Astrocyte (in vitro differentiated cells and primary cell): ENCODE measurements around the gene PSME3. TPM values are rescaled to one million over a fixed set of nuclear protein-coding genes. Genes with fewer than 3 reads are reported as not detected.

Experiments used
- DNase-seq: peaks from one replicate; pipeline ENCODE4 v3.0.0-alpha.2; 2010; ENCODE audit warnings: low read depth
- FAIRE-seq: peaks from 2 replicates; lab custom pipeline; 2011; peaks lifted over from hg19 to GRCh38; lab: Jason Lieb, UNC
- H2AFZ ChIP-seq: 2 replicates; pipeline ENCODE4 v1.6.0; 2012; ENCODE audit warnings: low read depth, low read length, inconsistent platforms
- H3K27ac ChIP-seq: 2 replicates; pipeline ENCODE4 v1.5.1; 2011; ENCODE audit warnings: low read depth, low read length, inconsistent platforms
- H3K27me3 ChIP-seq: 2 replicates; pipeline ENCODE4 v1.6.0; 2011; ENCODE audit warnings: low read length, inconsistent platforms; ENCODE audit not compliant: insufficient read depth
- H3K36me3 ChIP-seq: 2 replicates; pipeline ENCODE4 v1.5.1; 2011; ENCODE audit warnings: low read length, inconsistent platforms; ENCODE audit not compliant: insufficient read depth
- H3K4me1 ChIP-seq: 2 replicates; pipeline ENCODE4 v1.5.1; 2011; ENCODE audit warnings: low read length, inconsistent platforms; ENCODE audit not compliant: insufficient read depth
- H3K4me2 ChIP-seq: 2 replicates; pipeline ENCODE4 v1.6.0; 2012; ENCODE audit warnings: low read length, inconsistent platforms
- H3K4me3 ChIP-seq: 2 replicates; pipeline ENCODE4 v1.5.1; 2011; ENCODE audit warnings: low read depth, mild to moderate bottlenecking, low read length, inconsistent platforms; ENCODE audit not compliant: insufficient read depth
- H3K79me2 ChIP-seq: 2 replicates; pipeline ENCODE4 v1.6.0; 2012; ENCODE audit warnings: mild to moderate bottlenecking, low read length, inconsistent platforms; ENCODE audit not compliant: insufficient read depth
- H3K9ac ChIP-seq: 2 replicates; pipeline ENCODE4 v1.6.0; 2012; ENCODE audit warnings: mild to moderate bottlenecking, low read length, inconsistent platforms
- H3K9me3 ChIP-seq: 2 replicates; pipeline ENCODE4 v1.5.1; 2012; ENCODE audit warnings: low read depth, mild to moderate bottlenecking, low read length, inconsistent platforms; ENCODE audit not compliant: insufficient read depth
- H4K20me1 ChIP-seq: 2 replicates; pipeline ENCODE4 v1.6.0; 2012; ENCODE audit warnings: low read length, inconsistent platforms; ENCODE audit not compliant: insufficient read depth
- H3K27ac Mint-ChIP-seq: one replicate; pipeline ENCODE4 v1.8.0; 2021; ENCODE audit warnings: mild to moderate bottlenecking, mixed read lengths; ENCODE audit not compliant: unreplicated experiment
- H3K27me3 Mint-ChIP-seq: one replicate; pipeline ENCODE4 v1.8.0; 2021; ENCODE audit warnings: low read depth, mixed read lengths; ENCODE audit not compliant: unreplicated experiment
- H3K36me3 Mint-ChIP-seq: one replicate; pipeline ENCODE4 v1.8.0; 2021; ENCODE audit warnings: low read depth, mixed read lengths; ENCODE audit not compliant: unreplicated experiment
- H3K4me1 Mint-ChIP-seq: one replicate; pipeline ENCODE4 v1.8.0; 2021; ENCODE audit warnings: low read depth, mixed read lengths; ENCODE audit not compliant: unreplicated experiment
- H3K4me3 Mint-ChIP-seq: one replicate; pipeline ENCODE4 v1.8.0; 2021; ENCODE audit warnings: mild to moderate bottlenecking, moderate library complexity, mixed read lengths; ENCODE audit not compliant: unreplicated experiment
- H3K9me3 Mint-ChIP-seq: one replicate; pipeline ENCODE4 v1.8.0; 2021; ENCODE audit warnings: mild to moderate bottlenecking, mixed read lengths; ENCODE audit not compliant: unreplicated experiment
- EZH2 ChIP-seq: IDR thresholded peaks from 2 replicates; pipeline ENCODE4 v1.6.1; 2012; ENCODE audit warnings: mild to moderate bottlenecking, low read length, inconsistent platforms; ENCODE audit not compliant: insufficient read depth
- total RNA-seq: library from RNA; stranded (reverse); gene quantifications from 2 replicates; pipeline ENCODE4 v1.2.1, GENCODE V29; 2021
- TF ChIP-seq, protein P1 (sequence below): IDR thresholded peaks from 2 replicates; pipeline ENCODE4 v1.5.1; 2011; ENCODE audit warnings: low read depth, mild to moderate bottlenecking, inconsistent platforms, low read length, moderate library complexity; ENCODE audit not compliant: insufficient read depth

Gene PSME3
- total RNA-seq, 1 donor from 2014 or later: 152 TPM

- peaks cover 16% of the 10 kb centered on the region for H3K36me3 Mint-ChIP-seq
- no peaks in the 10 kb centered on the region for H3K79me2 ChIP-seq
- DNase-seq: no peak
- H3K4me3 Mint-ChIP-seq: no peak overlapping the region
- H2AFZ ChIP-seq: no peak overlapping the region
- H3K27me3 Mint-ChIP-seq: peaks cover 24% of the 10 kb centered on the region
- H3K9me3 Mint-ChIP-seq: no peaks in the 10 kb centered on the region
- H4K20me1 ChIP-seq: no peaks in the 10 kb centered on the region
- no peak overlapping the region for H3K27ac ChIP-seq
- FAIRE-seq: no peak
- H3K27me3 ChIP-seq: no peaks in the 10 kb centered on the region
- H3K9ac ChIP-seq: no peak overlapping the region
- H3K4me3 ChIP-seq: no peak overlapping the region
- peaks cover 2% of the 10 kb centered on the region for H3K4me1 Mint-ChIP-seq
- no peak overlapping the region for H3K27ac Mint-ChIP-seq
- no peaks in the 10 kb centered on the region for H3K4me1 ChIP-seq
- TF ChIP-seq, protein P1, sequence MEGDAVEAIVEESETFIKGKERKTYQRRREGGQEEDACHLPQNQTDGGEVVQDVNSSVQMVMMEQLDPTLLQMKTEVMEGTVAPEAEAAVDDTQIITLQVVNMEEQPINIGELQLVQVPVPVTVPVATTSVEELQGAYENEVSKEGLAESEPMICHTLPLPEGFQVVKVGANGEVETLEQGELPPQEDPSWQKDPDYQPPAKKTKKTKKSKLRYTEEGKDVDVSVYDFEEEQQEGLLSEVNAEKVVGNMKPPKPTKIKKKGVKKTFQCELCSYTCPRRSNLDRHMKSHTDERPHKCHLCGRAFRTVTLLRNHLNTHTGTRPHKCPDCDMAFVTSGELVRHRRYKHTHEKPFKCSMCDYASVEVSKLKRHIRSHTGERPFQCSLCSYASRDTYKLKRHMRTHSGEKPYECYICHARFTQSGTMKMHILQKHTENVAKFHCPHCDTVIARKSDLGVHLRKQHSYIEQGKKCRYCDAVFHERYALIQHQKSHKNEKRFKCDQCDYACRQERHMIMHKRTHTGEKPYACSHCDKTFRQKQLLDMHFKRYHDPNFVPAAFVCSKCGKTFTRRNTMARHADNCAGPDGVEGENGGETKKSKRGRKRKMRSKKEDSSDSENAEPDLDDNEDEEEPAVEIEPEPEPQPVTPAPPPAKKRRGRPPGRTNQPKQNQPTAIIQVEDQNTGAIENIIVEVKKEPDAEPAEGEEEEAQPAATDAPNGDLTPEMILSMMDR: no peak
- no peaks in the 10 kb centered on the region for H3K9me3 ChIP-seq
- H3K36me3 ChIP-seq: no peaks in the 10 kb centered on the region
- H3K4me2 ChIP-seq: no peak overlapping the region
These were observed 24.2 kb downstream of the PSME3 start for GRCh38 chr17:42857389-42857788.

DNA sequence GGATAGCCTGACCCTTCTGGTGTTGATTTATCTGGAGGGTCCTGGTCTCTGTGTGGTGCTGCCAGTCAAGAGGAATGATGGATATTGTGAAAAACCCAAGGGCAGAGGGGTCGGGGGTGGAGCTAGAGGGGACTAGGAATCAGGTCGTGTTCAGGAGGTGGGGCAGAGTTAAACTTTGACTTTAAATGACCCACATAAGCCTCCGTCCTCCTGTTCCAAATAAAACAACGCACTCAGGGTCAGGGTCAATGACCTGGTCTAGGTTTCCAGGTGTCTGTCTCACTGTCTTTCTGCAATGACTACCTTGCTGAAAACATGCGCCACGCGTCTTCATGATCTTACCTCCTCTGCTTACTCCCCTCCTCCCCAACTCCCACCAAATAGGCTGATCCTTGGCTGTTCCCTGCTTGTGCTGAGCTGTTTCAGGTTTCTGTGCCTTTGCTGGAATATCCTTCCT is 32.5 kb downstream of the PSME3 start:
- Histone ChIP-seq H3K36me3 (no peaks in the 10 kb centered on the region), H3K79me2 (no peaks in the 10 kb centered on the region), H3K4me1 (peaks cover 4% of the 10 kb centered on the region), H3K4me2 (no peak overlapping the region), H2AFZ (no peak overlapping the region), H4K20me1 (no peaks in the 10 kb centered on the region), H3K27me3 (no peaks in the 10 kb centered on the region), H3K27ac (no peak overlapping the region), H3K9ac (no peak overlapping the region), H3K4me3 (no peak overlapping the region), H3K9me3 (peaks cover 3% of the 10 kb centered on the region)
- Mint-ChIP-seq H3K27me3 (peaks cover 11% of the 10 kb centered on the region), H3K4me1 (peaks cover 6% of the 10 kb centered on the region), H3K27ac (no peak overlapping the region), H3K36me3 (peaks cover 1% of the 10 kb centered on the region), H3K4me3 (no peak overlapping the region), H3K9me3 (peaks cover 5% of the 10 kb centered on the region)
- no peak for TF ChIP-seq EZH2
- TF ChIP-seq, protein P1: no peak
- FAIRE-seq (no peak), DNase-seq (no peak)

DNA sequence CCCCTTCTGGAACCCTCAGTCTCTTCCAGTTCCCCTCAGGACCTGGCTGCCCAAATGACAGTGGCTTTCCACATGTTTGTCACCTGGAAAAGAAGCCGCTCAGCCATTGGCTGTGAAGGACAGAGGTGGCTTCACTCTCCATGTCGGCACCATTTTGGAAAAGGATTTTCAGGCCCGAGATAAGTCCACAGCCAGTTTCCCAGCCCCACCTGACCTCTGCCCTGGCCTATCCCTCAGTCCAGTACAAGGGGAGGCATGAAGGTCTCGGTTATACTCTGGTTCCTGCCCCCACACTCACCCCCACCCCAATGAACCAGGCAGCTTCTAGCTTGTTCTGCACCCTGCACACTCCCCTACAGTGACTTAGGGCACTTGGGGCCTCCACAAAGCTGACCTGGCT is 33.0 kb downstream of the PSME3 start:
- TF ChIP-seq EZH2: no peak
- TF ChIP-seq, protein P1: no peak
- H3K4me1 Mint-ChIP-seq: peaks cover 6% of the 10 kb centered on the region
- no peaks in the 10 kb centered on the region for H3K79me2 ChIP-seq
- H3K27me3 Mint-ChIP-seq: peaks cover 11% of the 10 kb centered on the region
- no peaks in the 10 kb centered on the region for H3K36me3 ChIP-seq
- no peak overlapping the region for H3K4me3 Mint-ChIP-seq
- H3K4me2 ChIP-seq: no peak overlapping the region
- H3K4me1 ChIP-seq: peaks cover 4% of the 10 kb centered on the region
- no peak overlapping the region for H3K9ac ChIP-seq
- no peak overlapping the region for H3K27ac ChIP-seq
- no peak overlapping the region for H3K27ac Mint-ChIP-seq
- no peak for FAIRE-seq
- peaks cover 9% of the 10 kb centered on the region for H3K9me3 Mint-ChIP-seq
- peaks cover 5% of the 10 kb centered on the region for H3K9me3 ChIP-seq
- no peak overlapping the region for H3K4me3 ChIP-seq
- no peaks in the 10 kb centered on the region for H3K27me3 ChIP-seq
- DNase-seq: no peak
- H3K36me3 Mint-ChIP-seq: peaks cover 1% of the 10 kb centered on the region
- no peaks in the 10 kb centered on the region for H4K20me1 ChIP-seq
- no peak overlapping the region for H2AFZ ChIP-seq
